AG08395 (cell line): ENCODE data around the gene CPNE4.
A peak's percentile ranks its signal among the peaks of the same experiment; 100 is the strongest.

Experiments
- DNase-seq: peaks from one replicate; pipeline ENCODE4 v3.0.0; 2012; ENCODE audit warnings: mixed read lengths, low spot score

CPNE4 gene

DNA sequence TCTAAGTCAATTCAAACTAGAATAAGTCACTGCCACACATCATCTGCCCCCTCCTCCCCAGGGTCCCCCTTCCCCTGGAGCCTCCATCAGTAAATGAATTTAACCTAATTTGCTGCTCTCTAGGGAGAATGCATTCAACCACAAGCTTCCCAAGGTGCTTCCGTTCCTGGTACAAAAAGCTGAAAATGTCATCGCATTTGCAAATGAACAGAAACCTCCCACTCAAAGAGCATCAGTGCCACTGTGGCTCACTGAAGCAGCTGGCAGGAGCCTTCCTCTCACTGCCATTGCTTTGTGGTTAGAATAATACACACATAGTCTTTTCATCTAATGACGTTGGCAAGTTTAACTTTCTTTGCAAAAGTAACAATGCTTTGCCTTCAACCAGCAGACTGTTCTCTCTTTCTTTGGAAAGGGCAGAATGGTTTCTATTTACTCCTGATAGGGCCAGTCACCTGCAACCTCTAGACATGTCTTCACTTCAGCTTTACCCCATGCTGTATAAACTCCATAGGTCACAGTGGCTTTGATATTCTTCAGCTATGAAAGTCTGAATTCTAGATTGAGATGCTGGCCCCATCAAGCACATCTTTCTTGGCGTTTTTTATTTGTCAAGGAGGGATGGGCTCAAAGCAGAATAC lies 238.1 kb downstream of the CPNE4 start:
- DNase-seq = no peak

DNA sequence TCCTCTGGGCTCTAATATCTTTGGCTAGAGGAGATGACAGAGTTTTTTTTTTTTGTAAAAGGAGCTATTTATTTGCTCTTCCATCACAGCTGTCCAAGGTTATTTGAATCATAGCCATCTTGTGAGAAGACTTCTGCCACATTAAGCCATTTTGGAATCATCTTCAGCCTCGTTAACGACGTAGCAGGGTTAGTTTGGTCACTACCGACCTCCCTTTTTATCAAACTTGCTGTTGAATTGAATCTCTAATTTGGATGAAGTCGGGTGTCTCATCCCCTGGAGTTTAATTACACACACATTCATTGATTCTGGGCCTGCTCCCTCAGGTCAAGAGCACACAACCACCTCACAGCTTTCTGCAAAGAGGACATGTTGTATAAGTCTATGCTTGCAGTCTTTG lies 238.7 kb downstream of the CPNE4 start:
- DNase-seq = no peak

DNA sequence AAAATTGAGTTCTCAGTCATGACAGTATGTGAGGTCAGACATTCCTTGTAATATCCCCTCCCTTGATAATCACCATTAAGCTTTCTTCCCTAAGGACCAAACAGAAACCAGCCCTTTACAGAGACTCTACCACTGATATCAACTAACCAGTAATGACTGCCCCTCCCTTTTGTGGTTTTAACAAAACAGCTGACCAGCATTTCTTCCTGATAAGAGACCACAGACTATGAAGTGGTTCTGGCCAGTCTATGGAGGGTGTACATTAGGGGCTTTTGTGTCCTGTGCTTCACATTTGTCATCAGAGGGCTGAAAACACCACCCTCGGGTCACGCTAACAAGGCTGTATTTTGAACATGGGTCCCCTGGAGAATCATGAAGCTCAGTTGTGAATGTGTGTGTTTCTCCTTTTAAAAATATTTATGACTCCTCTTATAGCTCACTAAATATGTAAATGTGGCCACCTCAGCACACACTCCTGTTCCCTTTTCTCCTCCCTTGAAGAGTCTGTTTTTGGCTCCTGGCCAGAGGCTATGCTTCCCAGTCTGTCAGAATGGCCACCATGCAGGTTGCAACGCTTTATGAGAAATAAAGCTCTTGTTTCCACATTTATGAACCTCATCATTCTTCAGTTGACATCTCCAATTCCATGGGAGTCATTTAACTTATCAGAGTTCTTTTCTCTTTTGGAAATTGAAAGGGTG lies 239.3 kb downstream of the CPNE4 start:
- DNase-seq = no peak

DNA sequence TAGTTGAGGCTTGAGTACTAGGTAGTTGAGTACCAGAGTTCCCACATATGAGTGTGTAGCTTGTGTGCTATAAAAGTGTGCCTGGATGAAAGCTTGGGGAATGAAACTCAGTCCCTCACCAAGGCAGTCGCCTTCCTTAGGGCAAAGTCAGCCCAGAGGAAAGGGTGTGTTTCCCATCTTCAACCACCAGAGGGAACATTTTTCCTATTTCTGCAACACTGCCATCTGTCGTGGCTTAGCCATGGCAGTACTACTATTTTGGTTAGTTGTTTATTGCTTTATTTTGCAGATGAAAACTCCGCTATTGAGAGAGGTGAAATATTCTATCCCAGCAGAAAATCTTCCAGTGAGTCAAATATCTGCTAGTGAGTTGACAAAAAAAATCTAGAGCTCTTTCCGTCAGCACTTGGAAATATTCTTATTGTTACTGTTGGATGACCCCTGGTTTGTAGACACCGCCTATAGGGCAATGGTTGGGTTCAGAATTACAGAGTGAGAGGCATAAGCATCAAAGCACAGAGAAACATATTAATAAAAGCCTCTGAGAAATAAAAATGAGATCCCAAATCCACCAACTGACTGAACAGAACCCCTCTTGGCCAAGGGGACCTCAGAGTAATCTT lies 239.9 kb downstream of the CPNE4 start:
- DNase-seq = peak; percentile 67

DNA sequence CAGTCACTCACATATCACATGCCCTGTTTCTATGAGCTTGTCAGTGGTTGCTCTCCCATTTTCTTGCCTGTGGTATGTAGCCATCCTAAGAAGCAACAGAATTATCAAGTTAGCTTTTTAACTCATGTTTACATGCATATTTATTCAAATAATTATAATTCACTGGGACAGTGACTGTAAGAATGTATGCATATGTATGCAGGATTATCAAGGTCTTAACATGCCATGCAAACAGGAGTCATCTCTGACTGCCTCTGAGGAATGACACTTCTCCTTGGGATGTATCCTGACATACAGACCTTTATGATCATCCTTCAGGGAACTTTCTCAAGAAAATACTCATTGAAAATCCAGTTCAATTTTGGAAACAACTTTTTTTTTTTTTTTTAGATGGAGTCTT lies 240.9 kb downstream of the CPNE4 start:
- no peak for DNase-seq

DNA sequence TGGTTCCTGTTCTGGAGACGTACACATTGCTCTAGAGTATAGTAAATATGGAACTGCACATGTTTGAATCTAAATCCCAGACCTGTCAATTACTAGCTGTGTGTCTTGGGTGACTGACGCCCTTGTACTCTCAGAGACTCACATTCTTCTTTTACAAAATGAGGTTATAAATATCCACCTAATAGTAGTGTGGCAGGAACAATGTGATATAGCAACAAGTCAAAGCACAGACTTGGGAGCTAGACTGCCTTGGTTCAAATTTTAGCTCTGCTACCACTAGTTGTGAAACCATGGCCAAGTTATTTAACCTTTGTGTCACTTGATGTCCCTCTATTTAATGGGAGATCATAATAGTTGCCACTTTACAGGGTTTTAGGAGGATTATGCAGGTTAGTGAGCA lies 245.6 kb downstream of the CPNE4 start:
- DNase-seq = no peak

DNA sequence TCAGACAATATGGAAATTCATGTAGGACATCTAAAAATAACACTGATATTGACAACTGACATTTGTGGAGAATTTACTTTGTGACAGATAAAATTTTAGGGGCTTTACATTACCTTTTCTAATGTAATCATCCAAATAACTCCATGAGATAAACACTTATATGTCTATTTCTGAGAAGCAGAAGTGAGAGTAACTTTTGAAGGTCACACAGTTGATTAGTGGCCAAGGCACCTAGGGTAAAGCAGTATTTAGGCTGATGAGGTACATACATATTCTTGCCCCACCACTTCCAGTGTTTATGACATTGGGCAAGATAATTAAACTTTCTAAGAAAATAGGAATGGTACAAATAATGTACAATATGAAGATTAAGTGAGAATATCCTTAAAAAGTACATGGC lies 248.4 kb downstream of the CPNE4 start:
- DNase-seq = no peak

DNA sequence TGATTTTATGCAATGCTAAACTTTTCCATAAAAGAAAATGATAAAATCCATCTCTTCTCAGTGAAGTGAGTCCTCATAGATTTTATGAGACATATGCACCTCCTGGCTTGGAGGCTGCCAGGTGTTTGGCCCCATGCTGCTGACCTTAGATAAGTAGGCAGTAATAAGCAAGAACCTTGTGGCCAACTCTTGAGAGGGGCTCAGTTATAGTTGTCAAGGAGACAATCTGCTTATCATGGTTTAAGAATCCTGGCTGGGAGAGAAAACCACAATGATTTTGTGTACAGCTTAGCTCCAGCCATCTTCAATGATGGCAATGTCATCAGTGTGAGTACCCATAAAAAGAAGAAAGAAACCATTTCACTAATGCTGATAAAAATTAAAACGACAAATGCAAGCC lies 252.1 kb downstream of the CPNE4 start:
- no peak for DNase-seq

DNA sequence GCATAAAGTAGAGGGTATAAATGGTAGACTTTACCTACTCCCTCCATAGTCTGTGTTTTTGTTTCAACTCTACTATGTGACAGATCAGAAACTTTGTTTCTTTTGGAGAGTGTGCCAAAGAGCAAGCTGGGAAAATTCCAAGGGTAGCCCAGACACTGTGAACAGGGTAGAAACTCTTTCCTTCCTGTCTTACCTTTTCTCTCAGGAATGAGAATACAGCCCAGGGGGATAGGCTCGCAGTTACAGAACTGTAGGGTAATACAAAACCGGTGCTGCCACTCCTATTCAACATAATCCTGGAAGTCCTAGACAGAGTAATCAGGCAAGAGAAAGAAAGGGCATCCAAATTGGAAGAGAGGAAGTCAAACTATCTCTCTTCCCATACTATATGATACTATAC lies 256.3 kb downstream of the CPNE4 start:
- DNase-seq = no peak

DNA sequence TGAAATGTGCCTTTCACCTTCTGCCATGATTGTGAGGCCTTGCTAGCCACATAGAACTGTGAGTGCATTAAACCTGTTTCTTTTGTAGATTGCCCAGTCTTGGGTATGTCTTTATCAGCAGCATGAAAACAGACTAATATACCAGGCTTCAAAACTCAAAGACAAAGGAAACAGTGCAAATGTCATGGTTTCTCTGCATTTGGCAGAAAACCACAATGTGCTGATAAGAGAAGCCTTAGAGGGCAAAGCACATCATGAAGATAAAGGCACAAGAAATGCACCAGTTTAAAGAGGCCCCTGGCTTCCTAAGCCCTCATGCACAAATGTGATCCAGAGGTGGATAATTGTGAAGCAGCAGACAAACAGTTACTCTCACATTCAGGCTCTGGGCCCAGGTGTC lies 259.2 kb downstream of the CPNE4 start:
- DNase-seq = no peak

DNA sequence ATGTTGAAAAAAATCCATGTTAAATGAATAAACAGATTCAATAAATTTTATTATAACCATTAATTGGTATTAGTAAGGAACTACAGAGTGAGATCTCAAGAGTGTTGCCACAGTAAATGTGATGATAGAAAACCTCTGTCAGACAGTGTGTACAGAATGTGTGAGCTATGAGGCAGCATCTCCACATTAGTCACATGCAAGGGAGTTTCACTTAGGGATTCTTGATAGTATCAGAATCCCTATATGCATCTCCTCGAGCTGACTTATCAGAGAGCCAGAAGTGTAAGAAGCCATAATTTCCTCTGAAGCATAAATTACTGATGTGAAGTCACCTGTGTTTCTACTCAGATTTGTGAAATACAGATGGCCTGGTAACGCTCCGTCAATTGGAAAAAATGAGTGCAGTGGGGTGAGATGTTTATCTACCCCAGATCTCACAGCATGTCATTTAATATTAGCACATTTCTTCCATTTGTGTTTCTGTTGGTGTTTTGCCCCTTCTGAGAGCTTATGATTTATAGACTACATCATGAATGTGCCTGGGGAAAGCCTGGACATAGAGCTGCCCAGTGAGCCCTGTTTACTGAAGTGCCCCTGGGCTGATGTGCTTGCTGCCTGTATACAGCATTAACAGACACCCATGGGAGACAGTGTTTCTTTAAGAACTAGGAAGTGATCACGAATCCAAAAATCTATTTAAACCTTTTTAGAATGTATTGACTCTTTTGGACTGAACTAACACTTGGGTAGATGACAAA lies 262.4 kb downstream of the CPNE4 start:
- DNase-seq = no peak

DNA sequence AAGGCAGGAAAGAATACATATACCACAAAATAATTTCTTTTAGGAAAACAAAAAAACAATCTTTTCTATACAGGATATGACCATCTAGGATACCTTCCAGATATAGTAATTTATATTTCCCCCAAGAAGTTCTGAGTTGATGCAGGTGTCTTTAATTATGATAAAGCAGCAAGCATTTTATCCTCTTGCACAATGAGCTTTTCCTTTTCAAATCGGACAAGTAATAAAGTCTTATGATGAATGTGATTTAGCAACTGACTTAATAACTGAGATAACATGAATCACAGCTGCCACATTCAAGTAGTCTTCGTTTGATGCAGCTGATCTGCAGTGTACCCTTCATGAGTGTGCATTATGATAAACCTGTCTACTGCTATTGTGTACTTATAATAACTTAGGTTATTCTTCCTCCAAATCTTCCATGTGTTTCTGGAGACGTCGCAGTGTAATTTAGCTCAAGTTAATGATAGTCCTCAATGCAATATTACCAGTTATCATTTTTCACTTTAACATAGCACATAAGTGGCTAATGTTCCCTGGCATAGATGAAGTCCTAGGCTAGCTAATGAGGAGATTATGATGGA lies 271.7 kb downstream of the CPNE4 start:
- no peak for DNase-seq

DNA sequence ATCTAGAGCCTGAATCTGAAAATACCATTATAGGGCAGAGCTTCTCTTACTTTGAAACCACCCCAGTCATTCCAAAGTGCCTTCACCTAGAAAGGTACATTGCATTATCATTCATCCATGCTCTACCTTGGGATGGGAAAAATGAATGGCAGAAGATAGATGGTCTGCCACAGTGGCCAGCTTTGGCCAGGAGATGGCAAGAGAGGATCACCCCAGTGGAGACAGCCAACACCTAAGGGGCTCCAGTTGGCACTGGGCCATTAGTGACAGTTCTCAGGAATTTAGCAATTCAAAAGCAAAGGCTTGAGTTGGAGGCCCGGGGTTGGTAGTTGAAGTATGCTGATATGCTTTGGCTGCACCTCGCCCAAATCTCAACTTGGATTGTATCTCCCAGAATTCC lies 278.4 kb downstream of the CPNE4 start:
- no peak for DNase-seq

DNA sequence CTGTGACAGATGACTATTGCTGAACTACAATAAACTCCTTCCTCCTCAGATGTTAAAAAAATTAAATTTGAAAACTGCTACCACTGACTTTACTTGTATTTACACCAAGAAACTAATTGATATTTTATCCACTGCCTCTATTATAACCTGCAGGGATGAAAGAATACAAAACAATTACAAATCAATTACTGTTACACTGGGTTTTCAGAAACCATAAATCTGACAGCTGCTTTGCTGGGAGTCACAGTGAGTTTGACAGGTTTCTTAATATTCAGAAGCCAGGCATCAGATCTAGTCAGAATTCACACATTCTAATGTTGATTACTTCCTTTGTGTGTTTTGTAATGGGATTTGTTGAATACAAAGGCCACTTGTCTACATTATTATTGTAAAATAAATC lies 279.4 kb downstream of the CPNE4 start:
- DNase-seq = no peak

DNA sequence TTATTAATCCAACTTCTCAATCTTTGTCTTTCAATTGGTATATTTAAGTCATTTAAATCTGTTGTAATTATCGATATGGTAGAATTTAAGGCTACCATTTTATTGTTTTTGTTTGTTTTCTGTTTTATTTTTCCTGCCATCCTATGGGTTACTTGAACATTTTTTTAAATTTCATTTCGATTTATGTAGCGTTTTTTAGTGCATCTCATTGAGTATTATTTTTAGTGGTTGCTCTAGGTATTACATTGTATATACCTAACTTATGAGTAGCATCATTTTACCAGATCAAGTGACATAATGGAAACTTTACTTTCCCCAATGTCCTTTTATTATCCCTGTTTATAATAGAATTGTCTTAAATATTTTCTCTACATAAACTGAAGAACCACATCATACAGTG lies 284.6 kb downstream of the CPNE4 start:
- DNase-seq = no peak

DNA sequence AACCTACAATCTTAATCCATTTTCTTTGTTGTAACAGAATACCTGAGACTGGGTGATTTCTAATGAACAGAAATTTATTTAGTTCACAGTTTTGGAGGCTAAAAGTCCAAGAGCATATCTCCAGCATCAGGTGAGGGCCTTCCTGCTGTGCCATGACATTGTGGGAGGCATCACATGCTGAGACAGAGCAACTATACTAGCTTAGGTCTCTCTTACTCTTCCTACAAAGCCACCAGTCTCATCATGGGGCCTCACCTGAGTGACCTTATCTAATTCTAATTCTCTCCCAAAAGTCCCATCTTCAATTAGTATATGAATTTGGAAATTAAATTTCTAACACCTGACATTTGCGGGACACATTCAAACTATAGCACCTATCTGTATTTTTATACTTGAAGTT lies 285.0 kb downstream of the CPNE4 start:
- no peak for DNase-seq

DNA sequence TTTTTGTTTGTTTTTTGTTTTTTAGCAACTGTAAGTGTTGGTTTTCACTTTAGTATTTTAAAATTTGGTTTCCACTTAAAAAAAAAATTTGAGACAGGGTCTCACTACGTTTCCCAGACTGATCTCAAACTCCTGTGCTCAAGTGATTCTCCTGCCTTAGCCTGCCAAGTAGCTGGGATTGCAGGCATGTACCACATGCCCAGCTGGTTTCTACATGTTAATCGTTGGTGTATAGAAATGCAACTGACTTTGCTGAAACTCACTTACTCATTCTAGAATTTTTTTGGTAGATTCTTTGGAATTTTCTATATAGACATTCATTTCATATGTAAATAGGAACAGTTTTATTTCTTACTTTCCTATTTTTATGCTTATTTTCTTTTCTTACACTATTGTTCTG lies 287.3 kb downstream of the CPNE4 start:
- DNase-seq = no peak

DNA sequence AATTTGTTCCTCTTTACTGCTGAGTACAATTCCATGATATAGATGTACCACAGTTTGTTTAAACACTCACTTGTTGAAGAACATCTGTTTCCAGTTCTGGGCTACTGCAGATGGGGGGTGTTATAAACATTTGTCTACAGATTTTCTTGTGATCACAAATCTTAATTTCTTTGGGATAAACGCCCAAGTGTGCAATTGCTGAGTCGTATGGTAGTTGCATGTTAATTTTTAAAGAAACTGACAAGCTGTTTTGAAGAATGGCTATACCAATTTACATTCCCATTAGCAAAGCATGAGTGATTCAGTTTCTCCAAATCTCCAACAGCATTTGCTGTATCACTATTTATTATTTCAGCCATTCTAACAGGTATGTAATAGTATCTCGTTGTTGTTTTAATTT lies 290.0 kb downstream of the CPNE4 start:
- no peak for DNase-seq

DNA sequence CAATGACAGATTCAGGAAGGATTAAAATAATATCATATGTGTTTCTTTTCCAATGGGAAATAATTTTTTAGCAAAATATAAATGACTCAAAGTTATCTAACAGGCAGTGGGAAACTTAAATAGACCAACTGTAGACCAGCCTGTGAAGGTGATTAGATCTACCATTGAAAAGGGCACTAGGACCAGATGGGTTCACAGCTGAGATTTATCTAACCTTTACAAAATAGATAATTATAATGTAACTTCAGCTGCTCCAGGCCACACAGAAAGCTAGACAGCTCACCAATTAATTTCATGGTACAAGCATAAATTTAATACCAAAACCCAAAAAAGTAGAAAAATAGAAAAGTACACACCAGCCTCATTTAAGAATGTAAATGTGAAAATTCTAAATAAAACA lies 291.7 kb downstream of the CPNE4 start:
- DNase-seq = no peak

DNA sequence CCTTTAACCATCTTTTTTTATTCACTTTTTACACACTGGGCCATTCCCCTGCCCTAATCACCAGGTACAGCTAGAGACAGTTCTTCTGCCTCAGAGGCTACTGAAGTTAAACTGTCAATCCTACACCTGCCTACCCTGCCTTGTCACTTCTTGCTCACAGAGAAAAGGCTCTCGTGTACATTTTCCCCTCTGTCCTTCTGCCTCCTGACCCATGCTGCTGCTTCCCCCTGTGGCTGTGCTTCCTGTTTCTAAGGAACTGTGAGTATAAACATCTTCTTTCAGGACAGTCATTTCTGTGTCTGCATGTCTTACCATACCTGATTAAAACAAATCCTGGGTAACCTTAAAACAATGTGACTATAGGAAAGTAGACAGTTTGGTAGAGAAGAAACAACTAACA lies 295.6 kb downstream of the CPNE4 start:
- DNase-seq = no peak

DNA sequence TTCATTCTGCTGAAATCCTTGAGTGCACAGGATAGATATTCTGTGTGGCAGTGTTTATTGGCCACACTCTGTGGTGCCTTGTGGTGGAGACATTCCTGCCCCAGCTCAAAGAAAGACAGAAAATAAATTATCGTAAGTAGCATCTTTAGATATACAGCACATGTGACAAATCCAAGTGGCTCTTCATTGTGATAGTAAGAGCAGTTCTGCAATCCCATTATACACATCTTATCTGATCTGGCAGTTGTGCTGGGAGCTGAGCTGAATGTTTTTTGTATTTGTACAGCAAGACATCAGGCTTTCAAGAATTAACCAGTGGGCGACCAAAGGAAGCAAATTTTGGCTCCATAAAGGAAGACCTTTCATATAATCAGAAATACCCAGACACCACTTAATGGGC lies 296.7 kb downstream of the CPNE4 start:
- DNase-seq = no peak

DNA sequence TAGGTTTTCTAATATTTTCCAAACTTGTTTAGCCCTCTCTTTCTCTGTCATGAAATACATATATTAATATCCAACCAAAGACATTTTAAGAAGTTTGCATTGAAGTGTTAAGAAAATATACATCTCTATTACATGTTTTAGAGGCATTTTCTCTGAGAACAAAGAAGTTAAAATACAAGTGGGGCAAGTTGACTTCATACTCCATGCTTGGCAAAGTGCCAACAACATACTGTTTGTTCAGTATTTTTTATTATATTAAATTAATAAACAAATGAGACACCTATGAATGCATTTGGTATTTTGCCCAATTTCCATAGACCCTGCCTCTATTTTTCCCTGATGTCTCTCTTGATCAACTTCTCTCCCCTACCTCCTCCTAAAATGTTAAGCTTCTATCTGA lies 299.3 kb downstream of the CPNE4 start:
- no peak for DNase-seq

DNA sequence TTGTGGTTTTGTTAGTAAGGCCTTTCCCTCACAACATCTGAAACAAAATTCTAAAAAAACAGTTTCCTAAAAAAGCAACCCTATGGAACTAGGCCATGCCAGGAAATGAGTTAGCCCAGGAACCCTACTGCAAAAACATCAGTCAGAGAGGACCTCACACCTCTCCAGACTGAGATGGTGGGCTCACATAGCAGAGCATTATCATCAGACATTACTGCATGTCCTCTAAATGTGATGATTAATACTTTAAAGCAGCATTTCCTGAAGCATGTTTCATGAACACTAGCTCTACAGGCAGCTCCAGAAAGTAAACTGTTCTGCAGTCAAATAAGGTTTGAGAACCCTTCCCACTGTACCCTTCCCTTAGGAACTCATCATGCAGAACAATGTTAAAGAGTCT lies 299.7 kb downstream of the CPNE4 start:
- peak; percentile 5 for DNase-seq
